Left ventricle myocardium inferior (tissue), 1 donor: ENCODE results near the gene KLC1. TPM values are rescaled to one million over a fixed set of nuclear protein-coding genes. Genes with fewer than 3 reads are reported as not detected.

Experiments
- DNase-seq: peaks from one replicate; pipeline ENCODE4 v3.0.0-alpha.2; 2020
- H3K27ac ChIP-seq: fragments of 200-600 bp; replicated peaks from 2 replicates; pipeline ENCODE4 v1.8.0; 2021
- H3K27me3 ChIP-seq: fragments of 200-600 bp; 2 replicates; pipeline ENCODE4 v1.8.0; 2021; ENCODE audit warnings: low read depth
- H3K36me3 ChIP-seq: fragments of 200-600 bp; 2 replicates; pipeline ENCODE4 v1.8.0; 2021
- H3K4me1 ChIP-seq: fragments of 200-600 bp; 2 replicates; pipeline ENCODE4 v1.8.0; 2021
- H3K4me3 ChIP-seq: fragments of 200-600 bp; 2 replicates; pipeline ENCODE4 v1.8.0; 2021; ENCODE audit warnings: mild to moderate bottlenecking, moderate library complexity
- H3K9me3 ChIP-seq: fragments of 200-600 bp; replicated peaks from 2 replicates; pipeline ENCODE4 v1.8.0; 2021
- intact Hi-C: fragments of 100-400 bp; cut with micrococcal nuclease; formaldehyde crosslinking; loops from one replicate; pipeline ENCODE4 v1.11.0; 2022
- total RNA-seq: library from RNA; stranded (reverse); fragmentation: NEBNext Ultra II Directional; extraction: Animal tissue kit (Norgen Biotek cat#: 25700); gene quantifications from one replicate; pipeline ENCODE4 v1.2.1, GENCODE V29; 2021
- TF ChIP-seq, protein P1 (sequence below): fragments of 200-600 bp; IDR thresholded peaks from 2 replicates; pipeline ENCODE4 v1.8.0; 2021; ENCODE audit warnings: antibody characterized with exemption, mild to moderate bottlenecking, borderline replicate concordance
- donor health status: DM: no; HTN: yes; CAD: no; lungs with severe emphysema.

KLC1 gene
- total RNA-seq, 1 donor from 2014 or later, result 137 TPM

DNA sequence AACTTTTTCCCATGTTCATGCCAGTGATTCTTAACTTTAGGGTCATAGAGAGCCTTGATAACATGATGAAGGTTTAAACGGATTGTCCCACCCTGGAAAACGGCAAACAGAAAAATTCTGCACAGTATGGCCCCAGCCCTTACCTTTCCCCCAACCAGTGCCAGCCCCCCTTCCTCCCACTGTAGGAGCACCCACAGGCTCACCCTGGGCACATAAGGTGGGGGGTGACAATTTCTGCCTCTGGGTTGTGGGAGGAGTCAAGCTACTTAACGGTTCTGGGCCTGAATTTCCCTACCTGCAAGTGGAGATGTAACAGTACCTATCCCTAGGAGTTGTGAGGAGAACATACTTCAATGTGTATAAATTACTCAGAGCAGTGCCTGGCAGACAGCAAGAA, 68.2 kb downstream of the KLC1 start:
- H3K27me3 ChIP-seq, result no peaks in the 10 kb centered on the region
- intact Hi-C loops, result no loop called here
- peaks cover 70% of the 10 kb centered on the region for H3K4me1 ChIP-seq
- H3K9me3 ChIP-seq, result no peaks in the 10 kb centered on the region
- H3K4me3 ChIP-seq, result peak overlapping the region; percentile 19
- no peak for DNase-seq
- H3K27ac ChIP-seq, result peak overlapping the region; percentile 76
- TF ChIP-seq, protein P1, sequence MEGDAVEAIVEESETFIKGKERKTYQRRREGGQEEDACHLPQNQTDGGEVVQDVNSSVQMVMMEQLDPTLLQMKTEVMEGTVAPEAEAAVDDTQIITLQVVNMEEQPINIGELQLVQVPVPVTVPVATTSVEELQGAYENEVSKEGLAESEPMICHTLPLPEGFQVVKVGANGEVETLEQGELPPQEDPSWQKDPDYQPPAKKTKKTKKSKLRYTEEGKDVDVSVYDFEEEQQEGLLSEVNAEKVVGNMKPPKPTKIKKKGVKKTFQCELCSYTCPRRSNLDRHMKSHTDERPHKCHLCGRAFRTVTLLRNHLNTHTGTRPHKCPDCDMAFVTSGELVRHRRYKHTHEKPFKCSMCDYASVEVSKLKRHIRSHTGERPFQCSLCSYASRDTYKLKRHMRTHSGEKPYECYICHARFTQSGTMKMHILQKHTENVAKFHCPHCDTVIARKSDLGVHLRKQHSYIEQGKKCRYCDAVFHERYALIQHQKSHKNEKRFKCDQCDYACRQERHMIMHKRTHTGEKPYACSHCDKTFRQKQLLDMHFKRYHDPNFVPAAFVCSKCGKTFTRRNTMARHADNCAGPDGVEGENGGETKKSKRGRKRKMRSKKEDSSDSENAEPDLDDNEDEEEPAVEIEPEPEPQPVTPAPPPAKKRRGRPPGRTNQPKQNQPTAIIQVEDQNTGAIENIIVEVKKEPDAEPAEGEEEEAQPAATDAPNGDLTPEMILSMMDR, result no peak
- peaks cover 72% of the 10 kb centered on the region for H3K36me3 ChIP-seq

DNA sequence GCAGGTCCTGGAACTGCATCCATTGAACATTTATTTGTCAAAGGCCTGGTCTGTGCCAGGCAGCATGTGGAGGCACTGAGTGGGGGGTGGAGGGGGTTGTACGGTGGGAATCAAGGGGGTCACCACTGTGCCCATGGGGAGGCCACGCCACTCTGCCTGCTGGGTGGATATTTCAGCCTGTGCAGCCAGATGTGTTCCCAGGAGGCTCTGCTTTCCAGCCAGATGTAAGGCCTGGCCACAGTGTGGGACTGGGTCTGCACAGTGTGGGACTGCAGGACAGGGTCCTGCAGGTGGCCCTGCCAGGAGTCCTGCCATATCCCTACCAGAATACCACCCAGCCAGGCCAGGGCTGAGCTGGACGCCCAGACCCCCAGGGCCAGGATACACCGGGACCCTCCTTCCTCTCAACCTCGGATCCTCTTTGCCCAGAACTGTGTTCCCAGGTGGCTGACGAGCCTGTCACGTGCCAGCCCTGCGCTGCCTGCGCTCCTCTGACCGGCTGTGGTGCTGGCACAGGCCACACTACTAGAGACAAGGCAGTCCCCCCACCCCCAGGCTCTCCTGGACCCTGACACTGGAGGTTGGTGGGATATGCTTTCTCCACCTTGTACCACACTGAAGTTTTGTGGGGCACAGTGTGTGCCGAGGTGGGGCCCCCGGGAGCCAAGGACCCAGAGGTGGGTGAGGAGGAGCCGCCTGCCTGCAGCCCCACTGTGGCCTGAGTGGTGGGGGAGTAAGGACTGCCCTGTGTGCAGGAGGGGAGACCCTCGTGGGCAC, 68.8 kb downstream of the KLC1 start:
- Histone ChIP-seq H3K27ac (peak overlapping the region; percentile 76), H3K4me3 (peak overlapping the region; percentile 19), H3K27me3 (no peaks in the 10 kb centered on the region), H3K36me3 (peaks cover 72% of the 10 kb centered on the region), H3K9me3 (no peaks in the 10 kb centered on the region), H3K4me1 (peaks cover 75% of the 10 kb centered on the region)
- intact Hi-C loops, result no loop called here
- peak; percentile 15 for DNase-seq
- TF ChIP-seq, protein P1, result no peak

DNA sequence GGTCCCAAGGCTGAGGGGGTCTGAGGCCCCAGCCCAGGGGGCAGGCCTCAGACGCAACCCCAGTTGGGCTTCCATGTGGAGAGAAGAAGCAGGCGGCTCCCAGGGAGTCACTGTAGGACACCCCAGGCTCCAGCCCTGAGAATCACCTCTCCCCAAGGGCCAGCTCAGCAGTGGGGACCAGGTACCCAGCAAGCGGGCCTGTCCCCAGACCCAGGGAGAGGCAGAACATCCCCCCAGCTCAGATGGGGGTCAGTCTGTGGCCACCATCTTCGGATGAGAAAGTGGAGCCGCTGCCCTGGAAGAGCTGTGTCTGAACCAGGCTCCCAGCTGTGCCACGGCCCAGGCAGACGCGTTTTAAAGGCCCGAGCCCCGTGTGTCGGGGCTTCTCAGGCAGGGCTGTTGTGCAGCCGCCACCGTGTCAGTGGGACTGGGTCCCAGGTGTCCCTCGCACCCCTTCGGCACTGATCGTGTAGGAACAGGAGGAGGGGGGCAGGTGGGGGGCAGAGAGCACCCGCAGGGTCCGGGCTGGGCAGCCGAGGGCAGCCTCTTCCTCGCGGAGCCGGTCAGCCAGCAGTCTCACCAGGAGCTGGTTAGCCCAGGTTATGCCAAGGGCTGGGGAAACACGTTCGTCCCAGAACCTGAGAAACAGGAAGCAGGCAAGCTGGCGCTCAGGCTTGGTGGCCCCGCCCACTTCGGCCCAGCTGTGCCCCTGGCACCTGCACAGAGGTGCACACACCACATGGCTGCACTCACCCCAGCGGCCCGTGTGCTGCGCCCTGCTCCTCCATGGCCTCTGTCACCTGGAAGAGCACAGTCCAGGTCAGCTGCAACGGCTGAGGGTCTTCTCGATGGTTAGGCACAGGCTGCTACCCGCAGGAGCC, 69.6 kb downstream of the KLC1 start:
- H3K27me3 ChIP-seq, result no peaks in the 10 kb centered on the region
- no peak overlapping the region for H3K4me3 ChIP-seq
- H3K27ac ChIP-seq, result peak overlapping the region; percentile 76
- H3K36me3 ChIP-seq, result peaks cover 72% of the 10 kb centered on the region
- intact Hi-C loops, result no loop called here
- peaks cover 83% of the 10 kb centered on the region for H3K4me1 ChIP-seq
- peak; percentile 16 for DNase-seq
- TF ChIP-seq, protein P1, result no peak
- no peaks in the 10 kb centered on the region for H3K9me3 ChIP-seq

DNA sequence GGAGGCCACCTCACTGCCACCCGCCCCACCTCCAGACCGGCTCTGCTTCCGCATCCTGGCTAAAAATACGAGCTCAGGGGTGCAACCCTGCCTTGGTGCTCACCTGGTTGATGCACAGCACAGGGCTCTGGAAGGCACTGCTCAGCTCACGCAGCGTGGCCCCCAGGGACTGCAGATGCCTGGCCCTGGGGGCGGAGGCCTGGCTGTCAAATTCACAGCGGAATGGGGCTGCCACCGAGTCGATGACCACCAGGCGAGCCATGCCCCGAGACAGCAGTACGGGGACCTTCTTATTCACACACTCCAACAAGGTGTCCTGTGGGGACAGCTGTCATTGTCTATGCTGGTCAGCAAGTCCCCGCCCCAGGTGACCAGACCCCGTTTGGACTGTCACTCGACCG, 70.2 kb downstream of the KLC1 start:
- no peak for DNase-seq
- no peaks in the 10 kb centered on the region for H3K27me3 ChIP-seq
- no peak overlapping the region for H3K4me3 ChIP-seq
- no peaks in the 10 kb centered on the region for H3K9me3 ChIP-seq
- intact Hi-C loops, result no loop called here
- H3K36me3 ChIP-seq, result peaks cover 66% of the 10 kb centered on the region
- TF ChIP-seq, protein P1, result no peak
- H3K27ac ChIP-seq, result peak overlapping the region; percentile 76
- peaks cover 89% of the 10 kb centered on the region for H3K4me1 ChIP-seq

DNA sequence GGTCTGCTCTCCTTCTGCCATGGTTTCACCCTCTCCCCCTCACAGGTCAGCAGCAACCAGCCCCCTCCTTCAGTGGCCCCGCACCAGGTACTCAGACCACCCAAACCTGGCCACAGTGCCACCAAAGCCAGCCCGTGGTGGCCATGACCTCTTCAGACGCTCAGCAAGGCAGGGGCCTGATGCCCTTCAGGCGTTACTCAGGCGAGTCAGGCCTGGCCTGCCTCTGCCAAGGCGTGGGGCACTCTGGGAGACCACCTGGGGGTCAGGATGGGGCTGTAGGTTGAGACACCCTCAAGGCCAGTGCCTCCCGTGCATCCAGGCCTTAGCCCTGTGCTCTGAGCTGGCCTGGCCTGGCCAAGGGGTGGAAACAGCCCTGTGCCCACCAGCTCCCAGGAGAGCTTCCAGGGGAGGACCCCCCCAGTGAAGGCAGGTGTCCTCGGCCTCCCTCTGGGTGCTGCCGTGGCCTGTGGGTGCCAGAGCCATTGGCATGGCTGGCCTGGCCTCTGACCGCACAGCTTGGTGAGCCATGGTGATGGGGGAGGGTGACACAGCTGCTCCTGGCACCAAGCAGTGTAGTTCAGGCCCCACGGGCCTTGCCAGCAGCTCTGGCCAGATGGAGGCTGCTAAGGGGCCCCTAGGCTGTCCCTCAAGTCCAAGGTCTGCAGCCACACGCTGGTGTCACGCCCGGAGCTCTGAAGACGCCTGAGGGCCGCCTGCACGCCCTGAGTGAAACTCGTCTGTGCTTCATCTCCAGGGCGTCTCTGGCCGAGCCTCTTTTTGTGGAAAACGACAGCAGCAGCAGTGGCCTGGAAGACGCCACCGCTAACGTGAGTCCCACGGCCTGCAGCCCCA, 71.1 kb downstream of the KLC1 start:
- H3K9me3 ChIP-seq, result no peaks in the 10 kb centered on the region
- H3K27me3 ChIP-seq, result no peaks in the 10 kb centered on the region
- peak overlapping the region; percentile 72 for H3K27ac ChIP-seq
- H3K36me3 ChIP-seq, result peaks cover 57% of the 10 kb centered on the region
- TF ChIP-seq, protein P1, result no peak
- intact Hi-C loops, result no loop called here
- H3K4me3 ChIP-seq, result no peak overlapping the region
- peaks cover 98% of the 10 kb centered on the region for H3K4me1 ChIP-seq
- peak; percentile 21 for DNase-seq
